ENCODE data around the gene SPACA7. TPM values are rescaled to one million over a fixed set of nuclear protein-coding genes. Genes with fewer than 3 reads are reported as not detected.

The SPACA7 gene
- total RNA-seq, 2 experiments from 2014 or later, result not detected

- Mint-ChIP-seq H3K4me3 (no peak overlapping the region), H3K27ac (no peak overlapping the region), H3K9me3 (no peaks in the 10 kb centered on the region), H3K4me1 (ENCODE audit: low read depth) (no peaks in the 10 kb centered on the region), H3K36me3 (ENCODE audit: low read depth) (no peaks in the 10 kb centered on the region), H3K27me3 (peaks cover 37% of the 10 kb centered on the region)
- no peaks in the 10 kb centered on the region for H3K4me1 ChIP-seq (ENCODE audit: insufficient read depth, low read length)
- POLR2A ChIA-PET, result no interaction called here
- intact Hi-C loops (cut with DNase I, micrococcal nuclease), result no loop called here
- H3K36me3 ChIP-seq (ENCODE audit: insufficient read depth, low read length), result no peaks in the 10 kb centered on the region
- H3K27me3 ChIP-seq (ENCODE audit: control insufficient read depth in 1 of 2, insufficient read depth in 2 of 2, low read length in 2 of 2), result peaks cover 10 to 14% of the 10 kb centered on the region in 2 experiments
- TF ChIP-seq CTCF (IDR thresholded peaks at IDR 0.05), result no peak
- no peak overlapping the region for H3K27ac ChIP-seq (ENCODE audit: low read depth in 1 of 2, low read length in 2 of 2)
- peaks cover 0 to 3% of the 10 kb centered on the region in 2 experiments for H3K9me3 ChIP-seq (ENCODE audit: control insufficient read depth in 1 of 2, insufficient read depth in 1 of 2, low read length in 2 of 2)
- ATAC-seq (ENCODE audit: poor library complexity) (no peak), DNase-seq (no peak)
- CTCF ChIA-PET, result no interaction called here
- no peak overlapping the region for H3K4me3 ChIP-seq (ENCODE audit: low read length)
Observed at GRCh38 chr13:112446867-112447266, 70.7 kb downstream of the SPACA7 start.

GRCh38 chr13:112447306-112447705 lies 71.2 kb downstream of the SPACA7 start:
- Mint-ChIP-seq H3K27me3 (peaks cover 37% of the 10 kb centered on the region), H3K9me3 (no peaks in the 10 kb centered on the region), H3K36me3 (ENCODE audit: low read depth) (no peaks in the 10 kb centered on the region), H3K27ac (no peak overlapping the region), H3K4me1 (ENCODE audit: low read depth) (no peaks in the 10 kb centered on the region), H3K4me3 (no peak overlapping the region)
- no peak overlapping the region for H3K4me3 ChIP-seq (ENCODE audit: low read length)
- H3K4me1 ChIP-seq (ENCODE audit: insufficient read depth, low read length), result no peaks in the 10 kb centered on the region
- intact Hi-C loops (cut with DNase I, micrococcal nuclease), result no loop called here
- no peak for ATAC-seq (ENCODE audit: poor library complexity)
- ChIA-PET CTCF (no interaction called here), POLR2A (no interaction called here)
- H3K27me3 ChIP-seq (ENCODE audit: control insufficient read depth in 1 of 2, insufficient read depth in 2 of 2, low read length in 2 of 2), result peaks cover 10 to 12% of the 10 kb centered on the region in 2 experiments
- TF ChIP-seq CTCF (IDR thresholded peaks at IDR 0.05), result no peak
- no peaks in the 10 kb centered on the region for H3K36me3 ChIP-seq (ENCODE audit: insufficient read depth, low read length)
- DNase-seq, result no peak
- H3K9me3 ChIP-seq (ENCODE audit: control insufficient read depth in 1 of 2, insufficient read depth in 1 of 2, low read length in 2 of 2), result peaks cover 0 to 3% of the 10 kb centered on the region in 2 experiments
- H3K27ac ChIP-seq (ENCODE audit: low read depth in 1 of 2, low read length in 2 of 2), result no peak overlapping the region

GRCh38 chr13:112447761-112448603 lies 71.8 kb downstream of the SPACA7 start:
- Histone ChIP-seq H3K9me3 (ENCODE audit: control insufficient read depth in 1 of 2, insufficient read depth in 1 of 2, low read length in 2 of 2) (peaks cover 0 to 6% of the 10 kb centered on the region in 2 experiments), H3K4me3 (ENCODE audit: low read length) (no peak overlapping the region), H3K27me3 (ENCODE audit: control insufficient read depth in 1 of 2, insufficient read depth in 2 of 2, low read length in 2 of 2) (peaks cover 10 to 12% of the 10 kb centered on the region in 2 experiments), H3K36me3 (ENCODE audit: insufficient read depth, low read length) (no peaks in the 10 kb centered on the region), H3K4me1 (ENCODE audit: insufficient read depth, low read length) (no peaks in the 10 kb centered on the region), H3K27ac (ENCODE audit: low read depth in 1 of 2, low read length in 2 of 2) (no peak overlapping the region)
- Mint-ChIP-seq H3K4me3 (no peak overlapping the region), H3K4me1 (ENCODE audit: low read depth) (no peaks in the 10 kb centered on the region), H3K27me3 (peaks cover 33% of the 10 kb centered on the region), H3K36me3 (ENCODE audit: low read depth) (no peaks in the 10 kb centered on the region), H3K27ac (no peak overlapping the region), H3K9me3 (no peaks in the 10 kb centered on the region)
- intact Hi-C loops (cut with DNase I, micrococcal nuclease), result no loop called here
- no peak for TF ChIP-seq CTCF (IDR thresholded peaks at IDR 0.05)
- CTCF ChIA-PET, result no interaction called here
- DNase-seq (no peak), ATAC-seq (ENCODE audit: poor library complexity) (no peak)
- POLR2A ChIA-PET, result no interaction called here
